GM12891 (cell line): Measurements from ENCODE around the gene KAZALD1.

Experiments used
- POLR2A ChIP-seq: IDR thresholded peaks from 2 replicates; pipeline ENCODE4 v1.6.1; 2011; ENCODE audit warnings: low read depth, low read length, control low read depth
- POLR2AphosphoS5 ChIP-seq: IDR thresholded peaks from 2 replicates; pipeline ENCODE4 v1.6.1; 2011; ENCODE audit warnings: low read depth, low read length, control low read depth
- TAF1 ChIP-seq: IDR thresholded peaks from 2 replicates; pipeline ENCODE4 v1.6.1; 2011; ENCODE audit warnings: low read depth, low read length, control low read depth

GRCh38 chr10:101014230-101014884 lies 47.4 kb upstream of the KAZALD1 start:
- TF ChIP-seq POLR2A: no peak
- TF ChIP-seq POLR2AphosphoS5: no peak
- no peak for TF ChIP-seq TAF1
